ENCODE results near the gene AUTS2.
A peak's percentile ranks its signal among the peaks of the same experiment; 100 is the strongest.

AUTS2 gene

GRCh38 chr7:70693321-70693685 is 1095.0 kb downstream of the AUTS2 start:
- no peaks in the 10 kb centered on the region for H3K27me3 ChIP-seq (ENCODE audit: insufficient read depth, low read length)
- H4K20me1 ChIP-seq (ENCODE audit: insufficient read depth, low read length), result no peaks in the 10 kb centered on the region
- H3K4me1 ChIP-seq (ENCODE audit: insufficient read depth, low read length, severe bottlenecking), result peaks cover 25% of the 10 kb centered on the region
- H3K9me3 ChIP-seq (ENCODE audit: low read length), result no peaks in the 10 kb centered on the region
- TF ChIP-seq EZH2 (IDR thresholded peaks at IDR 0.05; ENCODE audit: borderline replicate concordance, low read length) (no peak), CTCF (IDR thresholded peaks at IDR 0.05; ENCODE audit: low read length) (no peak)
- H3K79me2 ChIP-seq (ENCODE audit: insufficient read depth, low read length), result no peaks in the 10 kb centered on the region
- H3K9me2 ChIP-seq (ENCODE audit: low read depth, low read length), result no peaks in the 10 kb centered on the region
- no peaks in the 10 kb centered on the region for H3K36me3 ChIP-seq (ENCODE audit: insufficient read depth, low read length)
- peak overlapping the region; percentile 23; the same call in 1 of the 2 replicates for H3K9ac ChIP-seq (ENCODE audit: low read length)
- H3F3A ChIP-seq (ENCODE audit: insufficient read depth, low read length), result peaks cover 4% of the 10 kb centered on the region; the same call in 1 of the 2 replicates
- peak overlapping the region; percentile 76 for H3K4me2 ChIP-seq (ENCODE audit: low read length)
- peak overlapping the region; percentile 83 for H3K4me3 ChIP-seq (ENCODE audit: low read depth, low read length, poor library complexity, severe bottlenecking)
- H2AFZ ChIP-seq (ENCODE audit: low read length), result no peak overlapping the region
- H3K27ac ChIP-seq (ENCODE audit: low read depth, low read length, poor library complexity, severe bottlenecking), result no peak overlapping the region

GRCh38 chr7:70693686-70694433 is 1095.6 kb downstream of the AUTS2 start:
- peak overlapping the region; percentile 76 for H3K4me2 ChIP-seq (ENCODE audit: low read length)
- H3K27ac ChIP-seq (ENCODE audit: low read depth, low read length, poor library complexity, severe bottlenecking), result no peak overlapping the region
- H3K36me3 ChIP-seq (ENCODE audit: insufficient read depth, low read length), result peaks cover 5% of the 10 kb centered on the region; the same call in 1 of the 2 replicates
- peak overlapping the region; percentile 83 for H3K4me3 ChIP-seq (ENCODE audit: low read depth, low read length, poor library complexity, severe bottlenecking)
- H3F3A ChIP-seq (ENCODE audit: insufficient read depth, low read length), result peaks cover 4% of the 10 kb centered on the region; the same call in 1 of the 2 replicates
- peak overlapping the region; percentile 62 for H3K9ac ChIP-seq (ENCODE audit: low read length)
- no peaks in the 10 kb centered on the region for H4K20me1 ChIP-seq (ENCODE audit: insufficient read depth, low read length)
- no peak overlapping the region for H2AFZ ChIP-seq (ENCODE audit: low read length)
- no peaks in the 10 kb centered on the region for H3K27me3 ChIP-seq (ENCODE audit: insufficient read depth, low read length)
- no peaks in the 10 kb centered on the region for H3K9me2 ChIP-seq (ENCODE audit: low read depth, low read length)
- H3K79me2 ChIP-seq (ENCODE audit: insufficient read depth, low read length), result no peaks in the 10 kb centered on the region
- no peaks in the 10 kb centered on the region for H3K9me3 ChIP-seq (ENCODE audit: low read length)
- TF ChIP-seq CTCF (IDR thresholded peaks at IDR 0.05; ENCODE audit: low read length) (no peak), EZH2 (IDR thresholded peaks at IDR 0.05; ENCODE audit: borderline replicate concordance, low read length) (no peak)
- H3K4me1 ChIP-seq (ENCODE audit: insufficient read depth, low read length, severe bottlenecking), result peaks cover 25% of the 10 kb centered on the region

GRCh38 chr7:70694434-70694970 is 1096.2 kb downstream of the AUTS2 start:
- no peaks in the 10 kb centered on the region for H3K9me3 ChIP-seq (ENCODE audit: low read length)
- H3K9ac ChIP-seq (ENCODE audit: low read length), result peak overlapping the region; percentile 79
- H3K27me3 ChIP-seq (ENCODE audit: insufficient read depth, low read length), result no peaks in the 10 kb centered on the region
- H3K4me3 ChIP-seq (ENCODE audit: low read depth, low read length, poor library complexity, severe bottlenecking), result peak overlapping the region; percentile 83
- H2AFZ ChIP-seq (ENCODE audit: low read length), result no peak overlapping the region
- peaks cover 4% of the 10 kb centered on the region; the same call in 1 of the 2 replicates for H3F3A ChIP-seq (ENCODE audit: insufficient read depth, low read length)
- peaks cover 25% of the 10 kb centered on the region for H3K4me1 ChIP-seq (ENCODE audit: insufficient read depth, low read length, severe bottlenecking)
- TF ChIP-seq CTCF (IDR thresholded peaks at IDR 0.05; ENCODE audit: low read length), result no peak
- TF ChIP-seq EZH2 (IDR thresholded peaks at IDR 0.05; ENCODE audit: borderline replicate concordance, low read length), result no peak
- no peaks in the 10 kb centered on the region for H3K9me2 ChIP-seq (ENCODE audit: low read depth, low read length)
- no peaks in the 10 kb centered on the region for H3K79me2 ChIP-seq (ENCODE audit: insufficient read depth, low read length)
- H3K27ac ChIP-seq (ENCODE audit: low read depth, low read length, poor library complexity, severe bottlenecking), result no peak overlapping the region
- no peaks in the 10 kb centered on the region for H4K20me1 ChIP-seq (ENCODE audit: insufficient read depth, low read length)
- peak overlapping the region; percentile 76 for H3K4me2 ChIP-seq (ENCODE audit: low read length)
- H3K36me3 ChIP-seq (ENCODE audit: insufficient read depth, low read length), result peaks cover 11% of the 10 kb centered on the region; the same call in 1 of the 2 replicates

Data from OCI-LY1 (cell line).